Fibroblast of skin of back (primary cell): ENCODE results near the gene PRR3.

ENCODE experiments used
- DNase-seq: peaks from one replicate; pipeline ENCODE4 v3.0.0-alpha.2; 2013

Gene PRR3

DNA sequence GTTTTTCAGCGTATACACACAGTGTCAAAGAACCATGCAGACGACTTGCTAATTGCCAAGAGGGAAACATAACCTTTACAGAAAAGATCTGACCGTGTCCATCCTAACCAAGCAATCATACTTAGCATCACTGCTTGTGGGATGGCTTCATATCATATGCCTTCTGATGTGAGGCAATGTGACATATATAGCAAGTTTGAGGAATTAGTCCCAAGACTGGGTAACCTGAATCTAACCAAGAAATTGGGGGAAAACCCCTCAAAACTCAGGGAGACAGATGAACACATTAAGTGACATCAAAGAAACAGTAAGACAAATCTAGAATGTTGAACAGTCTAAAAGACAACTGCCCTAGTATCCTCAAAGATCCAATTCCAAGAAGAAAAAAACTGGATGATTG, 19.2 kb upstream of the PRR3 start:
- no peak for DNase-seq

DNA sequence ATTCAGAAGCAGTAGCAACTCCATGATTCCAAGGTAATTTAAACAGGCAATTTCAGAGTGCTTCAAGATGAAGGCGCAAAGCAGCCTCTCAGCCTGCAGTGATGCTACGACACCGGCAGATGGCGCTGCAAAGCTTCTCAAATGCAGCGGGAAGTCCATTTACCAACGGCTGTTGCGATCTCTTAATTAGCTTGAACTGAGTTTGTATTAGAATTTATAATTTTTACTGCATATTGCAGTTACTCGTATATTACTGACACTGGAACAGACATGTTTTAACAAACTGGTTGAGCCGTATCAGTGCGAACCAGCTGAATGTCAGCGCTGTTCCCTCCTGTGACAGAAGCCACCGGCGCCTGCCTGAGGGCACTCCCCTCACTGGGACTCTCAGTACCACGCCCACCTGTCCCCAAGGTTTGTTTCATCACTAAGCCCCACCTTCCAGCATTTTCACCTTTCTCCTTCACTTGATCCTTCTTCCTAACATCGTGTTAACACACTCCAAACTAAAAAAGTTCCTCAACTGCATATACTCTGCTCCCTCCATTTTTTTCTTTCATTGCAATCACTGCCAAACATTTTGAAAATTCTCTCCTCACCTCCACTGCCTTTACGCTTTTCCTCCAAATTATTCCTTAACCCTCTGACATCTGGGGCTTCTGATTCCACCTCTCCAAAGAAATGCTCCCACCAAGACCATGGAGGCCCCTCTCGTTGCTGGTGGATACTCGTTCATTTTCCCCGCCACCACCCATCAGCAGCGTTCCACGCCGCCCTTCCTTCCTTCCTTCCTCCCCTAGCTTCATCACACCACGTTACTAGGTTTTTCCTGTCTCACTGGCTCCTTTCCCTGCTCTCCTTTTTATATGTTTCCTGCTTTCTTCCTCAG, 15.3 kb upstream of the PRR3 start:
- DNase-seq: peak; percentile 73

- no peak for DNase-seq
These were observed 14.7 kb upstream of the PRR3 start for GRCh38 chr6:30542404-30542725.

GRCh38 chr6:30542915-30543314, 14.2 kb upstream of the PRR3 start:
- DNase-seq: no peak

DNA sequence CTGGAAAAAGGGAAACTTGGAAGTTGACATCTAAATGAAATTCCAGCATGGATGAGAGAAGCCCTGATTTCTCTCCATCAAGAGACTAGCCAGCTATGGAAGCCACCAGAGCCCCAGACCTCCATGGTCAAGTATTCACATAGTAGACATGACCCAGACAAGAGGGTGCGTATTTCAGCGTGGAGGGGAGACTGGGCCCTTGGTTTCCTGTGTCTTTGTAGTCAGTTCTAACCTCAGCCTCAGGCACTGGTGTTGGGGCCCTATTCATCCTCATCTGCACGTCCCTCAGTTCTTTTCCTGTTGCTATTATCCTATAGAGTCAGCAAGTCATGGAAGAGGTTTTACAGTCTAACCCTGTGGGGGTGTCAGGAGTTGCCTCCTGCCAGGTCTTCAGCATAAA, 13.3 kb upstream of the PRR3 start:
- no peak for DNase-seq

DNA sequence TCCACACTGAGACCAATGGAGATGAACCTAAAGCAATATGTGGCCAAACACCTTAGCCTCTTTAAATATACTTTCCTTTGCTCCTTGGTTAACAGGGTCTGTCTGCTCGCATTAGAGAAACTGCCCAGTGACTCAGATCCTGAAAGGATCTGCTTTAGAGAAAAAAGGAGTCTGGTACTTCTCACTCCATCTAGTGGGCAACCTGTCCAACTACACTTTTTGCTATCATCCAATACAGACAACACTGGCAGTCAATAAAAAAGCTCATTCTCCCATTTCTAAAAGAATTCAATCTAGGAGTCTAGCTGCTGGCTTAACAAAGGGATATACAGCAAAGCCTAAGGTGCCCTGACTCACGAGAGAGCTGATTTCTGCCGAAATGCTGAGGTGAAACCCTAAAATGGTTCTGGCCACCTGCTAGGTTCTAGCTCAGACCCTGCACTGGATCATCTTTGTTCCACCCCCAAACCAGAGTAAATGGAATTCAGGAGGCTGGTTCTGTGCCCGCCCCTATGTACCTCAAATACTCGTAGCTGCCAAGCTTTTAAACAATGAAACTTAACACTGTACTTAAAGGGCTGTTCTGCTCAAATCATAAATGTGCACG, 12.3 kb upstream of the PRR3 start:
- DNase-seq: peak; percentile 74

DNA sequence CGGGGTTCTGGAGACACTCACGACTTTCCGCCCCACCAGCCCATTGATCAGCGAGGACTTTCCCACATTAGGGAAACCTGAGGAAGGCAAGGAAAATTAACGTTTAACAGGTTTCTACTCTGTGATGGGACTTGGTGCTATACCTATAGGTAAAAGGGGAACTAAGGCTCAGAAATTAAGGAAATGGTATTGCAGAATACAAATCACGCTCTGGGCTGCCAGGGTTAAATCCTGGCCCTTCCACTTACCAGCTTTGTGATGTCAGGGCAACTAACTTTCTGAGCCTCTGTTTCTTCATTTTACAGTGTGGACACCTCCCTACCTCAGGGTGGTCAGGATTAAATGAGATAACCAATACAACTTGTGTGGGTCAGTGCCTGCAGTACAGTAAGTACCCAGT, 9.6 kb upstream of the PRR3 start:
- DNase-seq: no peak

GRCh38 chr6:30548375-30548774, 8.7 kb upstream of the PRR3 start:
- no peak for DNase-seq

DNA sequence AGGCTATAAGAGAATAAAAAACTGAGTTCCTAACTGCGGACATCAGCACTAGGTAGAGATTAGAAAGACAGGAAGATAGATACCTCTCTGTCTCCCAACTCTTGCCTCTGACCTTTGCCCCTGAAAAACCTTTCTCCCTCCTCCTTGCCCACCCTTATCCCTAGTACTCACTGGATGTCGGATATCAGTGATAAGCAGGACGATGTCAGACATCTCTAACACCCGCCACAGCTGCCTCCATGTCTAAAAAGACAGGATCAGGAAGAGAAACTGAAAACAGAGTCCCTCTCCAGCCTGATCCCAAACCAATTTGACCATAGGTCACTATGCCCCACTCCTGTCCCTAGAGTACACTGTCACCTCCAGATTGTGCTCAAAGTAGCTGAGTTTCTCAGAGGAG, 2.7 kb upstream of the PRR3 start:
- DNase-seq: no peak

GRCh38 chr6:30554962-30555815, 1.9 kb upstream of the PRR3 start:
- peak; percentile 34 for DNase-seq

DNA sequence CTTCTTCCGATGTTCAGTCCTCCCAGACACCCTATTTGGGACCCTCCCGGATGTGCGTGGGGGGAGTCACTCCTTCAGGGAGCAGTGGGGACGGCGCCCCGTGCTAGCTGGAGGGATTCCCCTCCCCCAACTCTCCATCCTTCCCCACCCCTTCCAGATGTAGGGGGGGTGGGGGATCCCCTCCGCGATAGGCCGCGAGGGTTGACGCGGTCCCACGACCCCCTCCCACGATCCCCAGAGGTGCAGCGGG, 1.4 kb upstream of the PRR3 start:
- no peak for DNase-seq

GRCh38 chr6:30556066-30556905, 809 bp upstream of the PRR3 start, which contains the start of gene GNL1:
Gene GNL1, minus strand, starts transcription at chr6:30556489. Its CDS starts 286 bp downstream, at chr6:30556203.
- DNase-seq: peak; percentile 83

DNA sequence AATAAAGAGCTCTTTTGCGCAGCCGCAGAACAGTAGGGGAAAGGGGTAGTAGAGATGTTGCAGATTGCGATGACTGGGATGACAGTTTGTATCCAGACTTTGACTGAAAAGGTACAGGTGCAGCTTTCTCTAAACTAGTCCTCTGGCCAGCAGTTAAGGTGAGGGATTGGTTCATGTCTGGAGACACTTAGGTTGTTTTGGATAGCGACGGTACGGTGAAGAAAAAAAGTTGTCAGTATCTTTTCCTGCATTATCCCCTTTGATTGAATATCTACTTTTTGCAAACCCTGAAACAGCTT, 537 bp downstream of the PRR3 start:
- DNase-seq: no peak

DNA sequence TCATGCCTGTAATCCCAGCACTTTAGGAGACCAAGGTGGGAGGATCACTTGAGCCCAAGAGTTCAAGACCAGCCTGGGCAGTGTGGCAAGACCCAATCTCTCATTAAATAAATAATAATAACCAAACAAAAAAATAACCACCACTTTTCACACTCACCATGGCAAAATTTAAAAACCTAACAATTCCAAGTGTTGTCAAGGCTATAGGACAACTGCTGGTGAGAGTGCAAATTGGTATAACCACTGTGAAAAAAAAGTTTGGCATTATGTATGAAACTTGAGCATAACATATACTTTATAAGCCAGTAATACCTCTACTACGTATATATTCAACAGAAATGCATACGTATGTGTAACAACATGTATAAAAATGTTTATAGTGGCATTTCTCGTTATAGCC, 3.8 kb downstream of the PRR3 start:
- DNase-seq: no peak

- DNase-seq: no peak
These were observed 5.7 kb downstream of the PRR3 start for GRCh38 chr6:30562470-30563425.

DNA sequence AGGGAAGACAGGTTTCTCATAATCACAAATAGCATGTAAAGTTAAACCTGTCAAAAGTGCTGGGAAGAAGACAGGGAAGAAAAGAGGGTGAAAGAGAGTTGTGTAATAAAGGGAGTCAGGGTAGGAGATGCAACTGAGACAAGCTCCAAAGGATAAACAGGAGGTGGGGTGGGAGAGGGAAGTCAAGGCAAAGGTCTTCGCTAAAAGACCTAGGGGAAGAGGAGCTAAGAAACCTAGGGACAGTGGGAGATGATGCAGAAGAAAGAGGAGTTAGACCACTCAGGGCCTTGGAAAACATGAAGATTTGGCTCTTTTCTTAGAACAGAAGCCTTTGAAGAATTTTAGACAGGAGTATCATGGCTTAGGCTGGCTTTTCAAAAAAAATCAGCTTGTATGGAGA, 7.0 kb downstream of the PRR3 start:
- DNase-seq: no peak

- no peak for DNase-seq
These were observed 8.7 kb downstream of the PRR3 start for GRCh38 chr6:30565772-30566171.

GRCh38 chr6:30568245-30568644, 11.2 kb downstream of the PRR3 start:
- no peak for DNase-seq

GRCh38 chr6:30570263-30570662, 13.2 kb downstream of the PRR3 start:
- DNase-seq: no peak

GRCh38 chr6:30570740-30571074, 13.6 kb downstream of the PRR3 start:
- no peak for DNase-seq

DNA sequence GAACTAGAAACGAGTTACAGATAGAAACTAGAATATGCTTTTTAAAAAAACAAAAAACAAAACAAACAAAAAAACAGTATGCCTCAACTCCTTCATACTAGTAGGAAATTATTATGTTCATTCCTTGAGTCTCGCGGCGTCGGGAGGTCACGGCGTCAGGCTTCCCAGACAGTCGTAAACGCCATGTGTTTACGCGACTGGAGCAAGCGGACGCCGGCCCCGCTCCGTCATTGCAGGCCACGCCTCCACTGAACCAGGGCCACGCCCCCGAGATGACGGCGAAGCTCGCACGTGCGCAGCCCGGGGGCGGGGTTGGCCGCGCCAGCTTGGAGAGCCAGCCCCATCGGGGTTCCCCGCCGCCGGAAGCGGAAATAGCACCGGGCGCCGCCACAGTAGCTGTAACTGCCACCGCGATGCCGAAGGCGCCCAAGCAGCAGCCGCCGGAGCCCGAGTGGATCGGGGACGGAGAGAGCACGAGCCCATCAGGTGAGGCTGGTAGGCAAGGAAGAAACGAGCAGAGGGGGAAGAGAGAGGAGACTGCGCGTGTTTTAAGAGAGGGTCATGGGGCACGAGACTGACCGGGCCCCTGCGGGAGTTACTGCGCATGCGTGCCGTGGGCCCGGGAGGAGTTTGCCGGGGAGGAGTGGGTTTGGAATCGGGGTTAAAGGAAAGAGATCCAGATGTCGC, 14.1 kb downstream of the PRR3 start, which contains the start of gene ABCF1:
Gene ABCF1 (plus strand): TSS at position 368 of the 687 bp plus-strand sequence. CDS start 46 bp downstream, at position 414.
- DNase-seq: peak; percentile 95
